Neural progenitor cell (in vitro differentiated cells): ENCODE data around the gene ADAT1.

Source experiments
- EZH2 ChIP-seq: fragments of 200-600 bp; sonication (generic); IDR thresholded peaks from 2 replicates; pipeline ENCODE4 v1.6.1; 2017; ENCODE audit warnings: antibody characterized with exemption, mild to moderate bottlenecking, moderate library complexity
- EZH2phosphoT487 ChIP-seq: fragments of 200-600 bp; sonication (generic); IDR thresholded peaks from 2 replicates; pipeline ENCODE4 v1.6.1; 2017; ENCODE audit warnings: antibody characterized with exemption
- TF ChIP-seq, protein P1 (sequence below): fragments of 200-600 bp; sonication (generic); IDR thresholded peaks from 2 replicates; pipeline ENCODE4 v1.5.1; 2017; ENCODE audit warnings: antibody characterized with exemption, mild to moderate bottlenecking

DNA sequence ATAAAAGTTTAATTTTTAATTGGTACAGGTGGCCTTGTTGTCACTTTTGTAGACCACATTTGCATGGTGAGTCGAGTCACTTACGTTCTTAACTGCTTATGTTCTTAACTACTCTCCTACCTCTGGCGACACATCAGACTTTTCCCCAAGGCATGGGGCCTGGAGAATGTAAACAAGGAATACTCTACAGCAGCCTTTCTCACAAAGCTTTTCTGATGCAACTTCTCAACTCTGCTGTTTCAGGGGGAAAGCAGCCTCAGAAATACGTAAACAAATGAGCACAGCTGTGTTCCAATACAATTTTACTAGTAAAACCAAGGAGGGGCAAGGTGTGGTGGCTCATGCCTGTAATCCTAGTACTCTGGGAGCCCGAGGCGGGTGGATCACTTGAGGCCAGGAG lies 17.5 kb upstream of the ADAT1 start:
- TF ChIP-seq, protein P1, sequence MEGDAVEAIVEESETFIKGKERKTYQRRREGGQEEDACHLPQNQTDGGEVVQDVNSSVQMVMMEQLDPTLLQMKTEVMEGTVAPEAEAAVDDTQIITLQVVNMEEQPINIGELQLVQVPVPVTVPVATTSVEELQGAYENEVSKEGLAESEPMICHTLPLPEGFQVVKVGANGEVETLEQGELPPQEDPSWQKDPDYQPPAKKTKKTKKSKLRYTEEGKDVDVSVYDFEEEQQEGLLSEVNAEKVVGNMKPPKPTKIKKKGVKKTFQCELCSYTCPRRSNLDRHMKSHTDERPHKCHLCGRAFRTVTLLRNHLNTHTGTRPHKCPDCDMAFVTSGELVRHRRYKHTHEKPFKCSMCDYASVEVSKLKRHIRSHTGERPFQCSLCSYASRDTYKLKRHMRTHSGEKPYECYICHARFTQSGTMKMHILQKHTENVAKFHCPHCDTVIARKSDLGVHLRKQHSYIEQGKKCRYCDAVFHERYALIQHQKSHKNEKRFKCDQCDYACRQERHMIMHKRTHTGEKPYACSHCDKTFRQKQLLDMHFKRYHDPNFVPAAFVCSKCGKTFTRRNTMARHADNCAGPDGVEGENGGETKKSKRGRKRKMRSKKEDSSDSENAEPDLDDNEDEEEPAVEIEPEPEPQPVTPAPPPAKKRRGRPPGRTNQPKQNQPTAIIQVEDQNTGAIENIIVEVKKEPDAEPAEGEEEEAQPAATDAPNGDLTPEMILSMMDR = no peak
- TF ChIP-seq EZH2 (no peak), EZH2phosphoT487 (no peak)
